Activated naive CD4-positive, alpha-beta T cell treated with anti-CD3 and anti-CD28 coated beads, Interleukin-2, amount 50 U/mL, for 72 hours (primary cell): ENCODE results near the gene ZBTB7A. TPM values are rescaled to one million over a fixed set of nuclear protein-coding genes. Genes with fewer than 3 reads are reported as not detected.

Source experiments
- ATAC-seq, 2 donors: fragments of 150-1000 bp; cut with Tn5 transposase; 2 replicates each; pipeline ENCODE4 v1.10.0; 2021; ENCODE audit warnings: mild to moderate bottlenecking in 2 of 2, moderate library complexity in 2 of 2
- DNase-seq, 2 donors: peaks; one replicate each; pipeline ENCODE4 v3.0.0; 2021 to 2022; ENCODE audit warnings: low spot score in 2 of 2
- H3K27ac Mint-ChIP-seq, 2 donors: one replicate each; pipeline ENCODE4 v1.8.0; 2022; ENCODE audit warnings: mild to moderate bottlenecking in 2 of 2, mixed read lengths in 2 of 2
- H3K36me3 Mint-ChIP-seq, 2 donors: one replicate each; pipeline ENCODE4 v1.8.0; 2022; ENCODE audit warnings: mixed read lengths in 2 of 2
- H3K9me3 Mint-ChIP-seq, 2 donors: one replicate each; pipeline ENCODE4 v1.8.0; 2022; ENCODE audit warnings: mixed read lengths in 2 of 2
- total RNA-seq, 2 donors: library from RNA; stranded (reverse); gene quantifications; one replicate each; pipeline ENCODE4 v1.2.3, GENCODE V29; 2022

ZBTB7A gene
- total RNA-seq, 2 donors from 2014 or later, result 23.4 to 26.0 TPM

DNA sequence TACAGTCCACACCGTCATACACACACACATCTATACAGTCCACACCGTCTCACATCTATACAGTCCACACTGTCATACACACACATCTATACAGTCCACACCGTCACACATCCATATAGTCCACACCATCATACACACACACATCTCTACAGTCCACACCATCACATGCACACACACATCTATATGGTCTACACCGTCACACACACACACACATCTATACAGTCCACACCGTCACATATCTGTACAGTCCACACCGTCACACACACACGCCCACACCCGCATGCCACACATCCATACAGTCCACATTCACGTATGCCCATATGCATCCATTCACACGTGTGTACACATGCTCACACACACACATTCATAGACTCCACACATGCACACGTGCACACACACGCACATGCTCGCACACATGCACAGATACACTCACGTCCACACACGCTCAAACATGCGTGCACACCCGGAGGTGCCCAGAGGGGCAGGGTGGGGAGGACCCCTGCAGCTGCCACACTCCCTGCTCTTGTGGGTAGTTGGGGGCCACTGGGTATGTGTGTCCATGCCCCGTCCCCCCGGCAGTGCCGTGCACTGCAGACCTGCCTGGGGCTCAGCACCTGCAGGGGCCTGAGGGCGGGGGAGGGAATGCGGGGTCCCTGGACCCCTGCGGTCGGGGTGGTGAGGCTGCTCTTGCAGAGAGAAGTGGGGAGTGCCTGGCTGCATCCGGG lies 30.0 kb downstream of the ZBTB7A start:
- H3K9me3 Mint-ChIP-seq, result no peaks in the 10 kb centered on the region
- H3K27ac Mint-ChIP-seq, result no peak overlapping the region
- no peak for DNase-seq
- ATAC-seq, result no peak
- peaks cover 0 to 5% of the 10 kb centered on the region in 2 donors for H3K36me3 Mint-ChIP-seq

DNA sequence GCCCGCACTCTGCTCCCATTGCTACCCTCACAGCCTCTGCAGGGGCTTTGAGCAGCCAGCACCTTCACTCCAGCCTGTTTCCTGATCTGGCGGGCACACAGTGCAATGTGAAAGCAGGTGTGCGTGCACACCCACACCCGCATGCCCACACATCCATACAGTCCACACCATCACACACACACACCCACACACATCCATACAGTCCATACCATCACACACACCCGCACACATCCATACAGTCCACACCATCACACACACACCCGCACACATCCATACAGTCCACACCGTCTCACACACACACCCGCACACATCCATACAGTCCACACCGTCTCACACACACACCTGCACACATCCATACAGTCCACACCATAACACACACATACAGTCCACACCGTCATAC lies 31.1 kb downstream of the ZBTB7A start:
- Mint-ChIP-seq H3K9me3 (no peaks in the 10 kb centered on the region), H3K36me3 (peaks cover 0 to 5% of the 10 kb centered on the region in 2 donors), H3K27ac (no peak overlapping the region)
- DNase-seq (no peak), ATAC-seq (peak; percentile 19 to 23)

DNA sequence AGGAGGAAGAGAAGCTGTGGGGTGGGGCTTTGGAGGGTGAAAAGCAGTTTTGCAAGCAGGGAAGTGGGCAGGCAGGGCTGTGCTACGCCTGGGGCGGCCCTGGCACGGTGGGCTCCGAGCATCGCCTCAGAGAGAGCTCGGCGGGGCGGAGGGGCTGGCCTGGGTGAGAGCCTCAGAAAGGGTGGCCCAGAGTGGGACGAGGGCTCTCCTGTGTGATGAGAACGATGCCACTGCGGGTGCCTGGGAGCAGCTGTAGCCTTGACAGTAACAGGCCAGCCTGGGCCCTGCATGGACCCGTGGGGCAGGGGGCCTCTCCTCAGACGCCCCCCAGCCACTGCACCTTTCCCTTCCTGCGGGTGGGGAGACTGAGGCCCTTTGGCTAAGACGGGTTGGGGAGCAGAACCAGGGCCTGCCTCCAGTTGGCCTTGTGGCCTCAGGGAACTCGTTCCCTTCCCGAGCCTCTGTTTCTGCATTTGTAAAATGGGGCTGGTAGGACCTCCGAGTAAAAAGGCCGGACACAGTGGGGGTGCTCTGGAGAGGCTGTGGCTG lies 31.6 kb downstream of the ZBTB7A start:
- ATAC-seq, result no peak
- DNase-seq, result no peak
- Mint-ChIP-seq H3K9me3 (no peaks in the 10 kb centered on the region), H3K36me3 (peaks cover 0 to 5% of the 10 kb centered on the region in 2 donors), H3K27ac (peak overlapping the region in 1 of 2 donors; percentile 77)

DNA sequence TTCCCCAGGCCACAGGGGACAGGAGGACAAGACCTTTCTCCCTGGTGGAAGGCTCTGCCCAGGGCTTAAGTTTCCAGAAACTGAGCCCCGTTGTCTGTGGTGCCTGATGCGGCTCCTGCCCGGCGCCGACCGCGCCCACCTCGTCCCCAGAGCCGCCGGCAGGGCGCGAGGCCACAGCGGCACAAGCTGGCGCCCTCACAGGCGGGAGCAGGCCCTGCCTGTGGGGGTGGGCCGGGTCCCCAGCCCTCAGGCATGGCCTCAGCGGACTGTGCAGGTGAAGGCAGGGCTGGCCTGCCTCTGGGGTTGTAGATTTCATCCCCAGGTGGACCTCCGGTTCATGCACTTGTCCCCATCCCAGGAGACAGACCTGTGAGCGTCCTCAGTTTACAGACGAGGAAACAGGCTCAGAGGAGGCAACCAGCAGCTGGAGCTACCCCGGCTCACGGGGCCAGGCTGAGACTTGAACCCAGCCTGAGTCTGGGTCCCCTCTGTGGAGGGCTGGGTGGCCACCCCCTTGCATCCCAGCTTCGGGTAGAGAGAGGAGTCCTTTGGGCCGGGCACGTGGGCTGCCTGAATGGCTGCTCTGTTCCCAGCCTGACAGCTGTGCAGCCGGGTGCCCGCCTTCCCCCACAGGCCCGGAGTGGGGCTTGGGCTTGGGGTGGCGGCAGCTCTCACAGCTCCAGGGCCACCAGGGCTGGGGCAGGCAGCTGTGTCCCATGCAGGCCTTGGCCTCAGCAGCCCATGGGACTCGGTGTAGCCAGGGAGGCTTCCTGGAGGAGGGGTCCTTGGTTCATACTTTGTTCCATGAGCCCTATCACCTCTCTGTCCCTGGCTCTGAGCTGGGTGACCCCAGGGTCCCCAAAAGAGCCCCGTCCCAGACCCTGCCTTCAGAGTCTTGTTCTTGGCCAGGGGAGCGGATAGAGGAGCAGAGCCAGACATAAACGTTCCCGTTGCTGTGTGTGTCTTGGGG lies 32.4 kb downstream of the ZBTB7A start:
- ATAC-seq, result peak in 1 of 2 donors; percentile 9
- peaks cover 0 to 5% of the 10 kb centered on the region in 2 donors for H3K36me3 Mint-ChIP-seq

DNA sequence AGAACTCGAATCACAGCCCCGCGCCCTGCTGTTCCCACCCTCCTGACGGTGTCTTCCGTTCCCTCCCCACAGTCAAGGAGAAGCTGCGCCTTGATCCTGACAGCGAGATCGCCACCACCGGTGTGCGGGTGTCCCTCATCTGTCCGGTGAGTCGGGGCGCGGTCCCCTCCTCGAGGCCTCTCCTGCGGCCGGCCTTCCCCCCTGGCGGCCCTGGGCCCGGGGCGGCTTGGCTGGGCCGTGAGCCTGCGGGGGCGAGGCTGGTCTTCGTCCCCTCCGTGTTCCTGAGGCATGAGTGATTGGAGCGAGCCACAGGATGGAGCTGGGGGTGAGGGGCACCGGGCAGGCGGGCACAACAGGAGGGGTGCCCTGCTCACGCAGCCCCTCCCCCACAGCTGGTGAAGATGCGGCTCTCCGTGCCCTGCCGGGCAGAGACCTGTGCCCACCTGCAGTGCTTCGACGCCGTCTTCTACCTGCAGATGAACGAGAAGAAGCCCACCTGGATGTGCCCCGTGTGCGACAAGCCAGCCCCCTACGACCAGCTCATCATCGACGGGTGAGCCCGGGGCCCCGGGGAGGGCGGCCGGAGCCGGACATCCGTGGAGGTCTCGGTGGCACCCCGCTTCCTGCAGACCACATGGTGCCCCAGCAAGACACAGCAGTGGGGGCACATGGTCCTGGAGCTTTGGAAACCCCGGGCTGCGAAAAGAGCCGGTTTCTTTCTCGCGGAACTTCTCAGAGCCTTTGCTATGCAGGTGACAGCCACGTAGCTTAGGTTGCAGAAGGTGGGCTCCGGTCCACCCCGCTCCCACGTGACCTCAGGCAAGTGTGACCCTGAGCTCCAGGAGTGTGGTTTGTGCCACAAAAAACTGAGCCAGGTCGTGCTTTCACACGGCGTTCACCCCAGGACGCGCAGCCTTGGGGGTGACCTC lies 33.4 kb downstream of the ZBTB7A start:
- DNase-seq (no peak), ATAC-seq (no peak)
- H3K27ac Mint-ChIP-seq, result no peak overlapping the region
- H3K9me3 Mint-ChIP-seq, result no peaks in the 10 kb centered on the region
- peaks cover 0 to 5% of the 10 kb centered on the region in 2 donors for H3K36me3 Mint-ChIP-seq

More for the DNA sequence above, 32.4 kb downstream of the ZBTB7A start:
- DNase-seq, result no peak
- peak overlapping the region in 1 of 2 donors; percentile 77 for H3K27ac Mint-ChIP-seq
- H3K9me3 Mint-ChIP-seq, result no peaks in the 10 kb centered on the region

DNA sequence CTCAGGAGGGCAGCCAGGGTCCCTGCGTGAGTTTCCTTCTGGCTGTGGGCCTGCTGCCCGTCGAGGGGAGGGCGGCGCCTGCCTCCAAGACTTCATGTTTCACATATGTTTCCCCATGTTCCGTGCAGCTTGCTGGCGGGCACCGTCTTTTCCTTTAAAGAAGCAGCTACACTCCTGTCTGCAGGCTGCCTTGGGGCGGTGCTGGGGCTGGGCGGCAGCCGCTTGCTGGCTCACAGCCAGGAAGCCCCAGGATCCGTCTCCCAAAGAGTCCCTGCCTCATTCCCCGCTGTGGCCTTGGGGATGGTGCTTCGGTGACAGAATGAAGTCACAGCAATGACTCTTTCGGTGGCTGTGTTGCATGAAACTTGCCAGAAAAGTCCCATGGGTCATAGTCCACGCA lies 34.3 kb downstream of the ZBTB7A start:
- ATAC-seq, result no peak
- no peak overlapping the region for H3K27ac Mint-ChIP-seq
- peaks cover 0 to 5% of the 10 kb centered on the region in 2 donors for H3K36me3 Mint-ChIP-seq
- no peaks in the 10 kb centered on the region for H3K9me3 Mint-ChIP-seq
- no peak for DNase-seq

DNA sequence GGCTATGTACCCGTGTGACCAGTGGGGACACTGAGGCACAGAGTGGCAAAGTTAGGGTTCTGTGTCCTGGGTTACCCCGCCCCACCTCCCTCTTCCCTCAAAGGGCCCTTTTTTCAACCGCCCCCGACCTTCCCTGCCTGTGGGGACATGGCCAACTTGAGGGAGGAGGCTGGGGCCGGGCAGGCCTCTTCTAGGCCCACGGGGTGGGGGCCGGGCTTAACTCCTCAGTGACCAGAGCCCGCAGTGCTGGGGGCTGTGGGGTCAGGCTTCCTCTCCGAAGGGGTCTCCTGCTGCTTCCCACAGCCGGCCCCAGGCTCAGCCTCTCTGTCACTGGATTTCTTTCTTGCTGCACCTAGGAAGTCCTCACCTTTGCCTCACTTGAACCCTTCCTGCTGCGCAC lies 35.3 kb downstream of the ZBTB7A start:
- DNase-seq (no peak), ATAC-seq (no peak)
- Mint-ChIP-seq H3K27ac (peak overlapping the region in 1 of 2 donors; percentile 4), H3K36me3 (peaks cover 0 to 5% of the 10 kb centered on the region in 2 donors), H3K9me3 (no peaks in the 10 kb centered on the region)

DNA sequence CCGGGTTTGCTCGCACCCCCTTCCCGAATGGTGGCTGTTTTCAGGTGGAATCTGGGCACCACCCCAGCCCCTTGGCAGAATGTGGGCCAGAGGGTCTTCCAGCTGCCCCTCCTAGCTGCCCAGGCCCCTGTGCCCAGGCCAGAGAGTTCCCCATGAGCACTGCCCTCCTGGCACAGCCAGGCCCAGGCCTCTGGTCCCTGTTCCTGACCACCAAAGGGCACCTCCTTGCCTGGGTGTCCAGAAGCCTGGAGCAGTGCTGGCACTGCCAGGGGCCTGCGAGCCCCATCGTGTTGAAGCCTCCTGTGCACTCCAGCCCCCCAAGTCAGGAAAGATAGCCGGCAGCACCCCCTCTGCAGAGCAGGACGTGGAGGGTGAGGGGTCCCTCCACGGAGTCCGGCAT lies 35.7 kb downstream of the ZBTB7A start:
- DNase-seq, result no peak
- Mint-ChIP-seq H3K27ac (no peak overlapping the region), H3K36me3 (peaks cover 0 to 5% of the 10 kb centered on the region in 2 donors), H3K9me3 (no peaks in the 10 kb centered on the region)
- no peak for ATAC-seq

DNA sequence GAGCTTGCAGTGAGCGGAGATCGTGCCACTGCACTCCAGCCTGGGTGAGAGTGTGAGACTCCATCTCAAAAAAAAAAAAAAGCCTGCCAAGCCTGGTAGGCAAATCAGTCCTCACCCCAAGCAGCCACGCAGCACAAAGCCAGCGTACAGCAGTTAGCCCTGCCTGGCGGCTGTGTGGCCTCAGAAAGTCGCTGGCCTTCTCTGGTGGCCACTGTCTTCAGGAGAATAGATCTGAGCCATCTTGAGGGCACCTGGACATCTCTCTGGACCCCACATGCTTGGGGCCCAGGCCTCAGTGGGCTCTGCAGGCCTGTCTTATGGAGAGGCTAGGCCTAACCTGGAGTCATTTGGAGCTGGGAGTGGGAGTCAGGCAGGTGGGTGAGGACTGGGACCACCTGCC lies 36.1 kb downstream of the ZBTB7A start:
- peak overlapping the region in 1 of 2 donors; percentile 39 for H3K27ac Mint-ChIP-seq
- DNase-seq (no peak), ATAC-seq (no peak)
- no peaks in the 10 kb centered on the region for H3K9me3 Mint-ChIP-seq
- peaks cover 0 to 5% of the 10 kb centered on the region in 2 donors for H3K36me3 Mint-ChIP-seq

DNA sequence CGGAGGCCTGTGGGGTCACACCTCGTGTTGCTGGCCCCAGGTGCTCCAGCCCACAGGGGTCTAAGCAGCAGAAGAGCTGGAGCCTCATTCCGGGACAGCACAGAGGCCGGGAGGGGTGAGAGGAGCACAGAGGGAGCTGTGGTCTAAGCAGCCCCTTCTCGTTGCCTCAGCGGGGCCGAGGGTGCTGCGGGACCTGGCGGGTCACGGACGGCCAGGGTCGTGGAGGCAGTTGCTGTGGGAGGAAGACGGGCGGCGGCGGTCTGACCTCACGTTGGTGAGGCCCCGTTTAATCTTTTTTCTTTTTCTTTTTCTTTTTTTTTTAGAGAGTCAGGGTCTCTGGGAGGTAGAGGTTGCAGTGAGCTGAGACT lies 37.5 kb downstream of the ZBTB7A start:
- Mint-ChIP-seq H3K36me3 (no peaks in the 10 kb centered on the region), H3K27ac (no peak overlapping the region), H3K9me3 (no peaks in the 10 kb centered on the region)
- ATAC-seq, result no peak
- no peak for DNase-seq

DNA sequence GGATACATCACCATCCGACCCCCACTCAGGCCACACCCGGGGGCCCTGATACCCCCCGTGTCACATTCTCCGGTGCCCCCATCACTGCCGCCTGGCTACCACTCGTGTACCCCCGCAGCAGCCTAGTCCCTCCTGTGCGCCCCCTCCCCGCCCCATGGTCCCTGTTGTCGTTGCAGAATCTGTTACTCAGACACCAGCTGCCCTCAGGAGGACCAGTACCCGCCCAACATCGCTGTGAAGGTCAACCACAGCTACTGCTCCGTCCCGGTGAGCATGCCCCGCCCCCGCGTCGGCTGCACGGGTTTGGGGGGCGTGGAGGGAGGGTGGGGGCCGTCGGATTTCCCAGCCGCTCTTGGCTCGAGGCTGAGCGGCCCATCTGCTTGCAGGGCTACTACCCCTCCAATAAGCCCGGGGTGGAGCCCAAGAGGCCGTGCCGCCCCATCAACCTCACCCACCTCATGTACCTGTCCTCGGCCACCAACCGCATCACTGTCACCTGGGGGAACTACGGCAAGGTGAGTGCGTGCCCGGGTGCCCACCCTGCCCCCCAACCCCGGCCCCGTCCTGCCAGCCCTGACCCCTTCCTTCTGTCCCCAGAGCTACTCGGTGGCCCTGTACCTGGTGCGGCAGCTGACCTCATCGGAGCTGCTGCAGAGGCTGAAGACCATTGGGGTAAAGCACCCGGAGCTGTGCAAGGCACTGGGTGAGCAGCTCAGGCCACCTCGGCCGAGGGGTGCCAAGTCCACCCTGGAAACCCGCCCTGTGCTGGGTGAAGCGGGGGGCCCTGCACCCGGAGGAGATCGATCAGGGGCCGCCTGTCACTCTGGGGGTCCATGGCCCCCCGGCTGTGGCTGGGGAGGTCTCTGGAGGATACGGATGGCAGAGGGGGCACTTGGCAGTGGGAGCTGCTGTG lies 38.1 kb downstream of the ZBTB7A start:
- Mint-ChIP-seq H3K36me3 (no peaks in the 10 kb centered on the region), H3K27ac (no peak overlapping the region), H3K9me3 (no peaks in the 10 kb centered on the region)
- no peak for ATAC-seq
- no peak for DNase-seq

DNA sequence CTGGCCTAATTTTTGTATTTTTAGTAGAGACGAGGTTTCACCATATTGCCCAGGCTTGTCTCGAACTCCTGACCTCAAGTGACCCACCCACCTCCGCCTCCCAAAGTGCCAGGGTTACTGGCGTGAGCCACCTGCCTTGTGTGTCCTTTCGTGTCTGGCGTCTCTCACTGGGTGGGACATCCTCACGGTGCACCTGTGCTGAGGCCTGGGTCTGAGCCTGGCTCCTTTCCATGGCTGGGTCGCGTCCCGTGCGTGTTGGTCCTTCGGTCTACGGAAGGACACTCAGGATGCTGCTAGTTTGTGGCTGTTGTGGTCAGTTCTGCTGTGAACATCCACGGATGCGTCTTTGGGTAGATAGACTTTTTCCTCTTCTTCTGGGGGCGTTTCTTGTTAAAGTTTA lies 39.6 kb downstream of the ZBTB7A start:
- DNase-seq, result no peak
- Mint-ChIP-seq H3K27ac (no peak overlapping the region), H3K9me3 (no peaks in the 10 kb centered on the region), H3K36me3 (peaks cover 0 to 1% of the 10 kb centered on the region in 2 donors)
- ATAC-seq, result no peak

DNA sequence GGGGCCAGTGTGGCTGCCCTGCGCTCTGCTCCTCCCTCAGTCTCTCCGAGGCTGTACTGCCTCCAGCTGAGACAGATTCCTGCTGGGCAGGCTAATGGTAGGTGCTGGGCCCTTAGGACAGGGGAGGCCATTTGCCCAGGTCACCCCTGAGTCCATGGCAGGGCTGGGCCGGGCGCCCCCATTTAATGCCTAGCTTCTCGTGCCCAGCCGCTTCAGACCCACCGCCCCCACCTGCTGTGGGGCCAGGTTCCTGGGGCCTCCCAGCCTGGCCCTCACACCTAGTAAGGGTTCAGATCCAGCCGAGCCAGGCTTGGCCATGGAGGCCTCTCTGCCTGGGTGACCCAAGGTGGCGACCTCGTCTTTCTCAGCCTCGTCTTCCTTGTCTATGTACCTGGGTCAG lies 41.4 kb downstream of the ZBTB7A start:
- DNase-seq, result no peak
- H3K27ac Mint-ChIP-seq, result no peak overlapping the region
- H3K9me3 Mint-ChIP-seq, result no peaks in the 10 kb centered on the region
- H3K36me3 Mint-ChIP-seq, result peaks cover 0 to 5% of the 10 kb centered on the region in 2 donors
- no peak for ATAC-seq

DNA sequence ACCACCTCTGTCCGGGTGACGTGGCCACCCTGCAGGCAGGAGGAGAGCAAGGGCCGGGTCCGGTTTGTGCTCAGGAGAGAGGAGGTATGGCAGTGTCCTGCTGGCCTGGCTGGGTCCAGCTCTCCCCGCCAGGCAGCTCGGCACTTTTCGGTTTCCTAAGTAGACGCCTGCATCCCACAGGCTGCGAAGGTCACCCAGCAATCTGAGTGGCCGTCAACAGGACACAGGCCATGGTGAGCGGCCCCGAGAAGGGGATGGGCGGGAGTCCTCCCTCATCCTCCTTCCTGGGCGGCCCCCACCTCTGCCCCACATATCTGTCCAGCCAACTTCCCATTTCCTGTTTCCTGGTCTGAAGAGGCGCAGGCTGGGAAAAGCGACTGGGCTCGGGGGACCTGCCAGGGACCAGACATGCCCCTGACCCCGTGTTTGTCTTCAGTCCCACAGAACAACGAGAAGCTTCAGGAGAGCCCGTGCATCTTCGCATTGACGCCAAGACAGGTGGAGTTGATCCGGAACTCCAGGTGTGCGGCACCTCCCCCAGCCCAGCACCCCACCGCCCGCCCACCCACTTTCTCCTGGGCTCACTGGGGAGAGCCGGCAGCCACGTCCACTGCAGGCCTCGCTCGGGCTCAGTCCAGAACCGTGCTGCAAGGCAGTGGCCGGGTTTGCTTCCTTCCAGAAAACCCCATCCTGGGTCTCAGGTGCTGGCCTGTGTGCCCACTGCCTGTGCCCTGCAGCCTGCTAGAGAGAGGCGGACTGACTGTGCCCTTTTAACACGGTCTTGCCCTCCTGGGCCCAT lies 42.9 kb downstream of the ZBTB7A start:
- DNase-seq (no peak), ATAC-seq (no peak)
- Mint-ChIP-seq H3K9me3 (no peaks in the 10 kb centered on the region), H3K27ac (no peak overlapping the region), H3K36me3 (peaks cover 0 to 5% of the 10 kb centered on the region in 2 donors)

DNA sequence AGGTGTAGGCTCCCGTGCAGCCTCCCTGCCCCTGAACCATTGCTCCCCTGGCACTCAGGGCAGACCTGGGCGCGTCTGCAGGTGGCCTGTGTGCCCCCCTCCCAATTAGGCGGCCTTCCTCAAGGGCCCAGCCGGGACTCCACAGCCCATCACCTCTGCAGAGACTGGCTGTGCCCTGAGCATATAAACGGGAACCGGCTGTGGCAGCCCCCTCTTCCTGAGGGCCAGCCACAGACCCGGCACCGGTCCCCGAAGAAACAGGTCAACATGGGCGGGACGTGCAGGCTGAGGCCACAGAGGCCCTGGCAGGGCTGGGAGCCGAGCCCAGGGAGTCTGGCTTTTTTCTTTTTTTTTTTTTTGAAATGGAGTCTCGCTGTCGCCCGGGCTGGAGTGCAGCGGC lies 47.1 kb downstream of the ZBTB7A start:
- DNase-seq, result no peak
- H3K36me3 Mint-ChIP-seq, result peaks cover 0 to 5% of the 10 kb centered on the region in 2 donors
- no peaks in the 10 kb centered on the region for H3K9me3 Mint-ChIP-seq
- no peak for ATAC-seq
- no peak overlapping the region for H3K27ac Mint-ChIP-seq
